Measurements from ENCODE around the gene HSD17B8.

DNA sequence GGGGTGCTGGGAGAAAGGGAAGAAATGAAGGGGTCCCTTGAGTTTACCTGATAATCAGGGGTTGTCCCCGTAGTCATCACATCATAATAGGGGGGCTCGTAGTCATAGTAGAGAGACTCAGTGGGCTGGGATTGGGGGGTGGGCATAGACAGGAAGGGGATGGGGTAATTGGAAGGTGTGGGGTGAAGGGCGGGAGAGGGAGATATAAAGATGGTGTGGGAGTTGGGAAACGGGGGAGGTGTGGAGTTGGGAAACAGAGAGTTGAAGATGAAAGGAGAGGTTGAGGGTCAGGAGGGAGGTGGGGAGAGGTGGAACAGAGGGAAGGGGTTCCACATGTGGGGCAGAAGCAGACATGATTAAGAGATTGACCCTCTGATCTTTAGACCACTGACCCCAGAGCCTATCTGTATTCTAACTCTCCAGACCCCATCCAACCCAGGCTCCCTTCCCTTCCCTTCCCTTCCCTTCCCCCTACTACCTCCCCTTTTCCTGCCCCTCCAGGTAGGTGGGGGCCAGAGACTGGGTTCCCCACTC, 18.7 kb upstream of the HSD17B8 start:
- TF ChIP-seq, protein P1, sequence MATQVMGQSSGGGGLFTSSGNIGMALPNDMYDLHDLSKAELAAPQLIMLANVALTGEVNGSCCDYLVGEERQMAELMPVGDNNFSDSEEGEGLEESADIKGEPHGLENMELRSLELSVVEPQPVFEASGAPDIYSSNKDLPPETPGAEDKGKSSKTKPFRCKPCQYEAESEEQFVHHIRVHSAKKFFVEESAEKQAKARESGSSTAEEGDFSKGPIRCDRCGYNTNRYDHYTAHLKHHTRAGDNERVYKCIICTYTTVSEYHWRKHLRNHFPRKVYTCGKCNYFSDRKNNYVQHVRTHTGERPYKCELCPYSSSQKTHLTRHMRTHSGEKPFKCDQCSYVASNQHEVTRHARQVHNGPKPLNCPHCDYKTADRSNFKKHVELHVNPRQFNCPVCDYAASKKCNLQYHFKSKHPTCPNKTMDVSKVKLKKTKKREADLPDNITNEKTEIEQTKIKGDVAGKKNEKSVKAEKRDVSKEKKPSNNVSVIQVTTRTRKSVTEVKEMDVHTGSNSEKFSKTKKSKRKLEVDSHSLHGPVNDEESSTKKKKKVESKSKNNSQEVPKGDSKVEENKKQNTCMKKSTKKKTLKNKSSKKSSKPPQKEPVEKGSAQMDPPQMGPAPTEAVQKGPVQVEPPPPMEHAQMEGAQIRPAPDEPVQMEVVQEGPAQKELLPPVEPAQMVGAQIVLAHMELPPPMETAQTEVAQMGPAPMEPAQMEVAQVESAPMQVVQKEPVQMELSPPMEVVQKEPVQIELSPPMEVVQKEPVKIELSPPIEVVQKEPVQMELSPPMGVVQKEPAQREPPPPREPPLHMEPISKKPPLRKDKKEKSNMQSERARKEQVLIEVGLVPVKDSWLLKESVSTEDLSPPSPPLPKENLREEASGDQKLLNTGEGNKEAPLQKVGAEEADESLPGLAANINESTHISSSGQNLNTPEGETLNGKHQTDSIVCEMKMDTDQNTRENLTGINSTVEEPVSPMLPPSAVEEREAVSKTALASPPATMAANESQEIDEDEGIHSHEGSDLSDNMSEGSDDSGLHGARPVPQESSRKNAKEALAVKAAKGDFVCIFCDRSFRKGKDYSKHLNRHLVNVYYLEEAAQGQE (IDR thresholded peaks at IDR 0.05; ENCODE audit: insufficient read depth in 1 of 2, low read depth in 2 of 2, low read length in 2 of 2) = no peak
- TF ChIP-seq POLR2AphosphoS5 (IDR thresholded peaks at IDR 0.05; ENCODE audit: low read depth, low read length) = no peak
- no peak for TF ChIP-seq SIN3A (IDR thresholded peaks at IDR 0.05; ENCODE audit: borderline replicate concordance, insufficient read depth, low read length)
- TF ChIP-seq TAF1 (IDR thresholded peaks at IDR 0.05; ENCODE audit: borderline replicate concordance, insufficient read depth, low read length) = no peak
- TF ChIP-seq FOXP2 (optimal IDR thresholded peaks at IDR 0.05; ENCODE audit: borderline replicate concordance, extremely low read depth, extremely low read length, insufficient read depth) = no peak
